Activated T-helper 1 cell treated with anti-CD3 and anti-CD28 coated beads, Interleukin-12 subunit alpha, Interleukin-12 subunit beta, Interleukin-2, Interleukin-4 antibody, amounts not matched to agents 30 ng/mL and 10 ng/mL and 1 ng/mL, durations not matched to agents 14 hours and 24 hours and 36 hours (primary cell): Measurements from ENCODE around the gene PLPP1. TPM values are rescaled to one million over a fixed set of nuclear protein-coding genes. Genes with fewer than 3 reads are reported as not detected.
"Not testable (repeated sequence)": the region's sequence is repeated elsewhere in the genome, so short reads cannot be mapped to it uniquely, and the experiment has no call there.

Experiments used
- DNase-seq: peaks from one replicate; pipeline ENCODE4 v3.0.0; 2021; ENCODE audit warnings: low spot score
- H3K27ac Mint-ChIP-seq: one replicate; pipeline ENCODE4 v1.8.0; 2021; ENCODE audit warnings: mild to moderate bottlenecking, mixed read lengths
- H3K27me3 Mint-ChIP-seq: one replicate; pipeline ENCODE4 v1.8.0; 2022; ENCODE audit warnings: mild to moderate bottlenecking, moderate library complexity, mixed read lengths; ENCODE audit not compliant: insufficient read depth
- H3K36me3 Mint-ChIP-seq: one replicate; pipeline ENCODE4 v1.8.0; 2021; ENCODE audit warnings: low read depth, mixed read lengths
- H3K4me1 Mint-ChIP-seq: one replicate; pipeline ENCODE4 v1.8.0; 2021; ENCODE audit warnings: low read depth, mixed read lengths
- H3K4me3 Mint-ChIP-seq: one replicate; pipeline ENCODE4 v1.8.0; 2021; ENCODE audit warnings: mild to moderate bottlenecking, moderate library complexity, mixed read lengths
- H3K9me3 Mint-ChIP-seq: one replicate; pipeline ENCODE4 v1.8.0; 2021; ENCODE audit warnings: mixed read lengths
- intact Hi-C: fragments of 100-400 bp; cut with micrococcal nuclease; formaldehyde crosslinking; loops from one replicate; pipeline ENCODE4 v1.15.1; 2024
- total RNA-seq: library from RNA; stranded (reverse); gene quantifications from 2 replicates; pipeline ENCODE4 v1.2.3, GENCODE V29; 2022

Gene PLPP1
- total RNA-seq, 1 donor from 2014 or later: 25.8 TPM

DNA sequence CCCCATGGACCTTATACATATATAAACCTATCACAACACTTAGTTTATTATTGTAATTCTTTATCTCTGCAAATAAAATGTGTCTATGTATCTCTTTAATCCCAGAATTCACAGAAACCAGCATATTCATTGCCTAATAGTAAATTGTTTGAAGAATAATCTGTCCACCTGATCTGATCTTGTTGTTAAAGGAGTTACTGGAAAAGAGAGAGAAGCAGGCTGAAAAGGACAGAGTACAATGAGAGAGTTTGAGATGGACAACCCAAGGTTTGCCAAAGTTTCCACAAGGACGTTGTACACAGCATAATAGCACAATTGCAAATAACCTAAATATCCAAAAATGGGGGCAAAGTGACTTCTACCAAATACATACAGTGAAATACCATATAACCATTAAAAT is 23.8 kb downstream of the PLPP1 start:
- intact Hi-C loops: no loop called here
- H3K4me1 Mint-ChIP-seq: peaks cover 16% of the 10 kb centered on the region
- H3K4me3 Mint-ChIP-seq: no peak overlapping the region
- H3K27ac Mint-ChIP-seq: no peak overlapping the region
- H3K36me3 Mint-ChIP-seq: peaks cover 5% of the 10 kb centered on the region
- H3K9me3 Mint-ChIP-seq: no peaks in the 10 kb centered on the region
- DNase-seq: no peak
- no peaks in the 10 kb centered on the region for H3K27me3 Mint-ChIP-seq

DNA sequence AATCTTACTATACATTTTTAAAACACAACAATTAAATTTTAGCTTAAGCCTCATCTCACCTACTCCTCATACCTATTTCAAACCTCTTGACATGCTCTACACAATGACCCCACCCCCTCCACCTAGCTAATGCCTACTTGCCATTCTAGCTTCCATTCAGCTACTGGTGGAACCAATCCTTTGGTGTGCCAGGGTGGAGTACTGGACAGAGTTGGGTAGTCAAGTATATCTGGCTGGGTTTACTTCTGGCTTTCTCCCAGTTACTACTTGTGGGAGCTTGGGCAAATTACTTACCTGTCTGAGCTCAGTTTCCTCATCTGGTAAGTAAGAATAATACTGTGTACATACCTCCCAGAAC is 24.3 kb downstream of the PLPP1 start:
- H3K9me3 Mint-ChIP-seq: no peaks in the 10 kb centered on the region
- DNase-seq: no peak
- H3K4me1 Mint-ChIP-seq: peaks cover 15% of the 10 kb centered on the region
- H3K27ac Mint-ChIP-seq: no peak overlapping the region
- H3K27me3 Mint-ChIP-seq: no peaks in the 10 kb centered on the region
- peaks cover 1% of the 10 kb centered on the region for H3K36me3 Mint-ChIP-seq
- H3K4me3 Mint-ChIP-seq: no peak overlapping the region
- intact Hi-C loops: no loop called here

DNA sequence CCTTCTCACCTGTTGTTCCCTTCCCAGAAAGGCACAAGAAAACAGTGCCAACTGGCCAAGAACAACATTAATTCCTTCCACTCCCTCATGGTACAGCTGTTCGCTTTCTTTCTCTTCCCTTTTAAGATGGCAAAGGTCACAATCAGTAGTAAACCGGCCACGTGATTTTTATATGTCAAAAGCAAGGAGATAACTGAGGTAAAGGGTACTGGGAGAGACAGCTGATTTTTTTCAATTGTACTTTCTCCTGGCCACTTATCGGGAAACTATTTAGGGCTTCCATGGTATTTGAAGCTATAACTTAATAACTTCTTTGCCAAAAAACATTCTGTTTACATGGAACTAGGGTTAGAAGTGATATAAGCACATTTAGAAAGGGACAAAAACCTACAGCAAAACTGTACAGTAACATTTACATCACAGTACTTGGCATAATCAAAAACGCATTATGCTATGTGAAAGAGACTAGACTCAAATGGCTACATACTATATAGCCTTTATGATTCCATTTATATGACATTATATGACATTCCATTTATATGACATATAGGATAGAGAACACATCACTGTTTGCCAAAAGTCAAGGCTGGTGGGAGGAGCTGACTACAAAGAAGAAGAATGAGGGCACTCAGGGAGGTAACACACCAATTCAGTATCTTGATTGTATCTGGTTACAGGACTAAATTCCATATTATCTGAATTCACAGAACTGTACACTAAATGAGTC is 24.8 kb downstream of the PLPP1 start:
- peaks cover 1% of the 10 kb centered on the region for H3K36me3 Mint-ChIP-seq
- no peak overlapping the region for H3K4me3 Mint-ChIP-seq
- H3K27ac Mint-ChIP-seq: no peak overlapping the region
- intact Hi-C loops: no loop called here
- H3K9me3 Mint-ChIP-seq: no peaks in the 10 kb centered on the region
- no peak for DNase-seq
- H3K27me3 Mint-ChIP-seq: no peaks in the 10 kb centered on the region
- H3K4me1 Mint-ChIP-seq: peaks cover 12% of the 10 kb centered on the region

DNA sequence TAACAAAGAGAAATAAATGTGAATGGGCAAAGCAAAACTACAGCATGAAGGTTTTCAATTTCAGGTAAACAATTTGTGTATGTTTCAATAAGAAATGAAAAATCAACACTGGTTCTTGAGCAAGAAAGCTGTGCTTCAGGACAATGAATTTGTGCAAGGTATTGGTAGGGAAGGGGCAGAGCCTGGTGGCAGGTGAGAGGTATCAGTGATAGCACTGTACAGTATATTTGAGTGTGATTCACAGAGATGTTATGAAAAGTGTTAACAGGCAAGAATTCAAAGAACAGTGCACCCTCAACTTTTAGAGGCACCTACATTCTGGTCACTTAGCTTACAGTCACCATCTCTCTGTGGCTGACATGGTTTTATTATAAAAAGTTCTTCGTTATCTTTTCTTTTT is 25.7 kb downstream of the PLPP1 start:
- Mint-ChIP-seq H3K27ac (no peak overlapping the region), H3K4me3 (no peak overlapping the region), H3K4me1 (peaks cover 12% of the 10 kb centered on the region), H3K27me3 (no peaks in the 10 kb centered on the region), H3K9me3 (no peaks in the 10 kb centered on the region), H3K36me3 (peaks cover 1% of the 10 kb centered on the region)
- DNase-seq: no peak
- intact Hi-C loops: no loop called here

DNA sequence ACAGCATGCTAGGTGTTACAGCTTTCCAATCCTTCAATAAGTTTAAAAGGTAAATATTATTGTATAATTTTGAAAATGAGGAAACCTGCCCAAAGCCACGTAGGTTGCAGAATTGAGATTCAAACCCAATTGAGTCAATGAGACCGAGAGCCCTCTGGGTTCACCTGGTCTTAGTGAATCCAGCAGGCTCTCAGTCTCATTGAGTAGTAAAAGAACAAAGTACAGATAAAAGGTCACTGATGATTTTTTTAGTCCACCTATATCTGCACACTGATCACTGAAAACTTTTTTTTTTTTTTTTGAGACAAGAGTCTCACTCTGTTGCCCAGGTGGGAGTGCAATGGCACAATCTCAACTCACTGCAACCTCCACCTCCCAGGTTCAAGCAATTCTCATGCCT is 27.2 kb downstream of the PLPP1 start:
- intact Hi-C loops: no loop called here
- H3K4me1 Mint-ChIP-seq: peaks cover 12% of the 10 kb centered on the region

DNA sequence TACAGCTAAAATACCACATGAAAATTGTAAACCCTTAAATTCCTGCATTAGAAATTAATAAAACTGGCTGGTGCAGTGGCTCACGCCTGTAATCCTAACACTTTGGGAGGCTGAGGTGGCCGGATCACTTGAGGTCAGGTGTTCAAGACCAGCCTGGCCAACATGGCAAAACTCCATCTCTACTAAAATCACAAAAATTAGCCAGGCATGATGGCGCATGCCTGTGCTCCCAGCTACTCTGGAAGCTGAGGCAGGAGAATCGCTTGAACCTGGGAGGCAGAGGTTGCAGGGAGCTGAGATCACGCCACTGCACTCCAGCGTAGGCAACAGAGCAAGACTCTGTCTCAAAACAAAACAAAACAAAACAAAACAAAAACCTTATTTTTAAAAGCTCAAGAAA is 29.1 kb downstream of the PLPP1 start:
- peaks cover 12% of the 10 kb centered on the region for H3K4me1 Mint-ChIP-seq
- H3K27ac Mint-ChIP-seq, H3K4me3 Mint-ChIP-seq, H3K9me3 Mint-ChIP-seq, H3K36me3 Mint-ChIP-seq, DNase-seq, intact Hi-C loops, H3K27me3 Mint-ChIP-seq: not testable (repeated sequence)

More for the DNA sequence above, 27.2 kb downstream of the PLPP1 start:
- no peak for DNase-seq
- Mint-ChIP-seq H3K4me3 (no peak overlapping the region), H3K27me3 (no peaks in the 10 kb centered on the region), H3K27ac (no peak overlapping the region), H3K36me3 (peaks cover 1% of the 10 kb centered on the region), H3K9me3 (no peaks in the 10 kb centered on the region)

DNA sequence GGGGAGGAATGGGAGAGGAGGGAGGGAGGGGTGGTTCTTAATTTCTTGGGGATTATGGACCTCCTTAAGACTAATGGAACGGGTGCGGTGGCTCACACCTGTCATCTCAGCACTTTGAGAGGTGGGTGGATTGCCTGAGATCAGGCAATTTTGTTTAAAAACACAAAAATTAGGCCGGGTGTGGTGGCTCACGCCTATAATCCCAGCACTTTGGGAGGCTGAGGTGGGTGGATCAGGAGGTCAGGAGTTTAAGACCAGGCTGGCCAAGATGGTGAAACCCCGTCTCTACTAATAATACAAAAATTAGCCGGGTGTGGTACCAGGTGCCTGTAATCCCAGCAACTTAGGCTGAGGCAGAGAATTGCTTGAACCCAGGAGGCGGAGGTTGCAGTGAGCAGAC is 30.8 kb downstream of the PLPP1 start:
- H3K9me3 Mint-ChIP-seq, intact Hi-C loops, H3K27ac Mint-ChIP-seq, DNase-seq, H3K27me3 Mint-ChIP-seq, H3K36me3 Mint-ChIP-seq, H3K4me3 Mint-ChIP-seq: not testable (repeated sequence)
- peaks cover 12% of the 10 kb centered on the region for H3K4me1 Mint-ChIP-seq

DNA sequence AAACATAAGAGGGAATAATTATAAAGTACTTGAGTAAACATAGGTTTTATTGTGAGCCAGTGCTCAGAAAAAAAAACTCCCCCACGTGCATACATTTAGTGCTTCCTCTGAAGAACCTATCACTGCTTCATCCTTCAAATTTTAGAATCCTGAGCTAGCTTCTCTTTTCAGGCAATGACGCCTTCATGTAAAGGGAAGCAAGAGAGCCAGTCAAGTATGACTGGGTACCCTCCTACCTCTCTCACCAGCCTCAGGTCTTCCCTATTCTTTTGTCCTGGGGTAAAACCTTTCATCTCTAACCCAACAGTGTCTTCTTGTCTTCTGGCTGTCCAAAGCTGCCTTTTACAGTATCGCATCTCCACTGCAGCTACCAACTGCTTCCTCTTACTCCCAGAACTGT is 32.0 kb downstream of the PLPP1 start:
- intact Hi-C loops: no loop called here
- Mint-ChIP-seq H3K4me1 (peaks cover 12% of the 10 kb centered on the region), H3K36me3 (peaks cover 1% of the 10 kb centered on the region), H3K27me3 (no peaks in the 10 kb centered on the region), H3K4me3 (no peak overlapping the region), H3K27ac (no peak overlapping the region), H3K9me3 (no peaks in the 10 kb centered on the region)
- no peak for DNase-seq

DNA sequence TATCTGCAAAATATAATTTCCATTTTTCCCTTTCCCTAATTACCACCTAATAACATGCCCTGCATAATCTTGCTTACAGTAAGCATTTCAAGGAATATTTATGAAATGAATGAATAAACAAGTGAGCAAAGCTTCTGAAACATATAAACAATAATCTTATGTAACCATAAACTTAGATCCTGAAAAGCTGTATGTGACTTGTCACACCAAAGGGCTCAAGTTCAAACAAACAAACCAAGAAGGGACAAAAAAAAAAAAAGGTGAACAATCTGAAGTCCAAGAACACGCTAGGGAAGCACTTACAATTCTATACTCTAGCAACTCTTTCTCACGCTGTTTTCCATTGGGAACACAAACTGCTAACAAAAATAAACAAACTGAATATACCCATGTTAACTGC is 36.3 kb downstream of the PLPP1 start:
- Mint-ChIP-seq H3K4me1 (no peaks in the 10 kb centered on the region), H3K27me3 (no peaks in the 10 kb centered on the region), H3K36me3 (peaks cover 1% of the 10 kb centered on the region), H3K27ac (no peak overlapping the region), H3K4me3 (no peak overlapping the region), H3K9me3 (no peaks in the 10 kb centered on the region)
- no peak for DNase-seq
- intact Hi-C loops: no loop called here

DNA sequence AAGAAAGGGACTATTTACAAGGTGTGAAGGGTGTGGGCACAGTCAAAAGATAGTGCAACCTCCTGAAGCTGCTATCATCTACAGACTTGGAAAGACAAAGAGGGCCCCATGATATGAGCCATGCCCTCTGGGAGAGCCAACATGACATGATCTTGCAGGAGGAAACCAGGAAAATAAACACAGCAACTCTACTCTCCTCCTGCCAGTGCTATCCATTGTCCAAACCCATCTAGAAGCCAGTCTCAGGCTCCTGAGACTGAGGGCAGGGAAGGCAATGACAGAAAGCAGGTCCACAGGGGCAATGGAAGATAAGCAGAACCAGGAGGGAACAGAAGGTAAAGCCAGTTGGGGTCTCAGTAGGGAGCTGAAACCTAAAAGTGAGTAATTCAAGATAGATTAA is 37.1 kb downstream of the PLPP1 start:
- intact Hi-C loops: no loop called here
- Mint-ChIP-seq H3K9me3 (no peaks in the 10 kb centered on the region), H3K27me3 (no peaks in the 10 kb centered on the region), H3K4me3 (no peak overlapping the region), H3K4me1 (no peaks in the 10 kb centered on the region), H3K27ac (no peak overlapping the region), H3K36me3 (peaks cover 1% of the 10 kb centered on the region)
- no peak for DNase-seq

DNA sequence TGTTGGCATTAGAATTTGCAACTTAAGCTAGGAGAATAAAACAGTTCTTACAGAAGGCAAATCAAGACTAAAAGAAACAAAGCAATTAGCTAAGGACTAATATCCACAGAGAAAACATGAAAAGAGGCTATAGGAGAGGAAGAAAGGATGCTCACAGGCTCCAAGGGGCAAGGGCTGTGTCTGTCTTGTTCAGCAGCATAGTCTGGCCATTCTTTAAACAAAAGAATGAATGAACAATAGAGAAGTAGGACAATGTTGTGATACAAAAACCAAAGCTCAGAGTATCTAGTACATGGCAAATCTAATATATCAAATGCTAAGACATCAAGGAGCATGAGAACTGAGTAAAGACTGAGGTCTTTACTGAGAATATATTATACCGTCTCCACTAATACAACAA is 39.5 kb downstream of the PLPP1 start:
- no peaks in the 10 kb centered on the region for H3K9me3 Mint-ChIP-seq
- intact Hi-C loops: no loop called here
- DNase-seq: no peak
- no peaks in the 10 kb centered on the region for H3K4me1 Mint-ChIP-seq
- H3K27me3 Mint-ChIP-seq: no peaks in the 10 kb centered on the region
- H3K27ac Mint-ChIP-seq: no peak overlapping the region
- H3K36me3 Mint-ChIP-seq: peaks cover 5% of the 10 kb centered on the region
- no peak overlapping the region for H3K4me3 Mint-ChIP-seq

DNA sequence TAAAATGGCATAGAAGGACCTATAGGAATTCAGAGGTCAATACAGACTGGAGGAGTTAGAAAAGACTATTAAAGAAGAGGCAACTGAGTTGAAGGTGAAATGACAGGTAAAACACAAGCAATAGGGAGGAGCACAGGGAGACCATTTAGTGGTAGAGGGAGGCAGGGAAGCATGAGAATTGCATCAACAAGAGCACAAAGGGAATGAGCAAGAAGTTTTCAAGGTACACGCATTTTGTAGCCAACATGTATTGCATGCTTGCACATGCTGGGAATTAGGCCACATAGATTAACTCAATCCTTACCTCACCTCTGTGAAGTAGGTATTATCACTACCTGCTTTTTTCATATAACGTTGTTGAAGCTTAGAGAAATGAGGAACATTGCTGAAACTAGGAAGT is 42.3 kb downstream of the PLPP1 start:
- no peaks in the 10 kb centered on the region for H3K27me3 Mint-ChIP-seq
- H3K9me3 Mint-ChIP-seq: no peaks in the 10 kb centered on the region
- no peak overlapping the region for H3K4me3 Mint-ChIP-seq
- peaks cover 5% of the 10 kb centered on the region for H3K36me3 Mint-ChIP-seq
- DNase-seq: no peak
- H3K4me1 Mint-ChIP-seq: no peaks in the 10 kb centered on the region
- intact Hi-C loops: no loop called here
- H3K27ac Mint-ChIP-seq: peak overlapping the region; percentile 4

DNA sequence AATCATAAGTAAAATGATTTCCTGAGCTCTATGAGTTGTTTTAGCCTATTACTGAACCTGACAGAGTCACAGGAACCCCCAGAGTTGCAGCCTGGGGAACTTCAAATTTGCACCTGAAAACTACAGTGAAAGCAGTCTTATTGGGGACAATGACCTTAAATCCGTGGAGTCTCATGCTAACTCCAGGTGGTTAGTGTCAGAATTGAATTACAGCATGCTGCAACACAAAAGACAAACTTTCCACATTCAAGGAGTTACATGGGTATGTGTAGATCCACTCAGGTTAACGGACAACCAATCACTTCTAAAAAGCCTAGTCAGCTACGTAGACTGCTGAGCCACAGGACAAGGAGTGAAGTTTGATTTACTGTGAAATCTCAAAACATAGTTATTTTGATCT is 49.7 kb downstream of the PLPP1 start:
- Mint-ChIP-seq H3K27me3 (no peaks in the 10 kb centered on the region), H3K4me3 (no peak overlapping the region), H3K9me3 (no peaks in the 10 kb centered on the region), H3K36me3 (peaks cover 2% of the 10 kb centered on the region), H3K4me1 (peaks cover 12% of the 10 kb centered on the region), H3K27ac (no peak overlapping the region)
- DNase-seq: no peak
- intact Hi-C loops: no loop called here

DNA sequence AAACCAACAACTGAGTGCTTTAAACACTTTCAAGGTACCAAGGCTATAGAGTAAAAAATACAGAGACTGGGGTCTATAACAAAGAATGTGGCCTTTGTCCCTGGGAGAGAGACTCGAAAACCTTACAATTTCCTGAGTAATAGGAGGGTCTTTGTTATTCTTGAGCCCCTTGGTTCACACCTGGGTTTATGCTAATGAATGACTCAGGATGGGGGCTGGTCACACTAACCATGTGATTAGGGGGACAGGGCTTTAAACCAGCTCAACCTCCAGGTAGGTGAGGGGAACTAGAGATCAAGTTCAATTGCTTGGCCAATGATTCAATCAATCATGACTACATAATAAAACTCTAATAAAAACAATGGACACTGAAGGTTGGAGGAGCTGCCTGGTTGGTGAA is 50.2 kb downstream of the PLPP1 start:
- Mint-ChIP-seq H3K9me3 (no peaks in the 10 kb centered on the region), H3K4me3 (no peak overlapping the region), H3K36me3 (peaks cover 2% of the 10 kb centered on the region), H3K4me1 (peaks cover 17% of the 10 kb centered on the region), H3K27me3 (no peaks in the 10 kb centered on the region), H3K27ac (no peak overlapping the region)
- DNase-seq: no peak
- intact Hi-C loops: no loop called here
